OCI-LY1 (cell line): ENCODE measurements around the gene MAN2B2.

Source experiments
- H2AFZ ChIP-seq: fragments of 200-600 bp; sonication (generic), shearing (Covaris generic); 2 replicates; pipeline ENCODE4 v1.6.0; 2014; ENCODE audit warnings: antibody characterized with exemption, mild to moderate bottlenecking, low read length
- H3F3A ChIP-seq: fragments of 200-600 bp; sonication (generic), shearing (Covaris generic); 2 replicates; pipeline ENCODE4 v1.6.0; 2014; ENCODE audit warnings: mild to moderate bottlenecking, antibody characterized with exemption, low read length, moderate library complexity; ENCODE audit not compliant: insufficient read depth
- H3K27ac ChIP-seq: fragments of 200-600 bp; sonication (generic); 2 replicates; pipeline ENCODE4 v1.5.1; 2014; ENCODE audit warnings: low read length, mixed run types, mild to moderate bottlenecking, low read depth; ENCODE audit not compliant: poor library complexity, severe bottlenecking
- H3K27me3 ChIP-seq: fragments of 200-600 bp; sonication (generic); 2 replicates; pipeline ENCODE4 v1.6.0; 2014; ENCODE audit warnings: antibody characterized with exemption, mild to moderate bottlenecking, low read length, moderate library complexity; ENCODE audit not compliant: insufficient read depth
- H3K36me3 ChIP-seq: fragments of 200-600 bp; sonication (generic); 2 replicates; pipeline ENCODE4 v1.6.1; 2014; ENCODE audit warnings: mild to moderate bottlenecking, antibody characterized with exemption, low read length, moderate library complexity, mixed read lengths; ENCODE audit not compliant: insufficient read depth
- H3K4me1 ChIP-seq: fragments of 200-600 bp; sonication (generic); 2 replicates; pipeline ENCODE4 v1.5.1; 2014; ENCODE audit warnings: mild to moderate bottlenecking, low read length, moderate library complexity; ENCODE audit not compliant: insufficient read depth, severe bottlenecking
- H3K4me2 ChIP-seq: fragments of 200-600 bp; sonication (generic), shearing (Covaris generic); 2 replicates; pipeline ENCODE4 v1.6.1; 2014; ENCODE audit warnings: low read length
- H3K4me3 ChIP-seq: fragments of 200-600 bp; sonication (generic); 2 replicates; pipeline ENCODE4 v1.5.1; 2014; ENCODE audit warnings: low read length, low read depth, mild to moderate bottlenecking, mixed read lengths; ENCODE audit not compliant: poor library complexity, severe bottlenecking
- H3K79me2 ChIP-seq: fragments of 200-600 bp; shearing (Covaris generic); 2 replicates; pipeline ENCODE4 v1.6.1; 2016; ENCODE audit warnings: mixed run types, low read length, mixed read lengths; ENCODE audit not compliant: insufficient read depth
- H3K9ac ChIP-seq: fragments of 200-600 bp; sonication (generic), shearing (Covaris generic); 2 replicates; pipeline ENCODE4 v1.6.1; 2014; ENCODE audit warnings: mild to moderate bottlenecking, low read length, mixed read lengths
- H3K9me2 ChIP-seq: fragments of 200-600 bp; sonication (generic), shearing (Covaris generic); 2 replicates; pipeline ENCODE4 v1.6.1; 2014; ENCODE audit warnings: low read depth, mild to moderate bottlenecking, low read length, mixed read lengths
- H3K9me3 ChIP-seq: fragments of 200-600 bp; shearing (Covaris generic); 2 replicates; pipeline ENCODE4 v1.6.1; 2014; ENCODE audit warnings: low read length, mixed read lengths
- H4K20me1 ChIP-seq: fragments of 200-600 bp; sonication (generic), shearing (Covaris generic); 2 replicates; pipeline ENCODE4 v1.6.0; 2016; ENCODE audit warnings: mild to moderate bottlenecking, low read length; ENCODE audit not compliant: insufficient read depth
- CTCF ChIP-seq: fragments of 200-600 bp; sonication (generic), shearing (Covaris generic); IDR thresholded peaks from 2 replicates; pipeline ENCODE4 v1.5.1; 2017; ENCODE audit warnings: mild to moderate bottlenecking, antibody characterized with exemption, low read length, moderate library complexity, mixed read lengths
- EZH2 ChIP-seq: fragments of 200-600 bp; sonication (generic), shearing (Covaris generic); IDR thresholded peaks from 2 replicates; pipeline ENCODE4 v1.8.0; 2017; ENCODE audit warnings: borderline replicate concordance, mixed run types, mild to moderate bottlenecking, antibody characterized with exemption, low read length, moderate library complexity, mixed read lengths

Gene MAN2B2

GRCh38 chr4:6548882-6549230 lies 26.1 kb upstream of the MAN2B2 start:
- Histone ChIP-seq H3F3A (no peaks in the 10 kb centered on the region), H3K9me3 (no peaks in the 10 kb centered on the region), H3K9me2 (no peaks in the 10 kb centered on the region), H3K4me3 (no peak overlapping the region), H3K4me2 (no peak overlapping the region), H3K27me3 (no peaks in the 10 kb centered on the region; the same call in 1 of the 2 replicates), H2AFZ (no peak overlapping the region), H4K20me1 (no peaks in the 10 kb centered on the region), H3K36me3 (no peaks in the 10 kb centered on the region), H3K4me1 (no peaks in the 10 kb centered on the region), H3K9ac (no peak overlapping the region), H3K27ac (no peak overlapping the region), H3K79me2 (no peaks in the 10 kb centered on the region)
- TF ChIP-seq EZH2 (no peak), CTCF (no peak)

- Histone ChIP-seq H3F3A (no peaks in the 10 kb centered on the region), H3K36me3 (no peaks in the 10 kb centered on the region), H2AFZ (no peak overlapping the region), H3K27me3 (no peaks in the 10 kb centered on the region; the same call in 1 of the 2 replicates), H3K9me2 (no peaks in the 10 kb centered on the region), H3K79me2 (no peaks in the 10 kb centered on the region), H3K9me3 (no peaks in the 10 kb centered on the region), H4K20me1 (no peaks in the 10 kb centered on the region), H3K4me1 (no peaks in the 10 kb centered on the region), H3K4me2 (no peak overlapping the region), H3K4me3 (no peak overlapping the region), H3K27ac (no peak overlapping the region), H3K9ac (no peak overlapping the region)
- TF ChIP-seq CTCF: no peak
- no peak for TF ChIP-seq EZH2
These were observed 25.5 kb upstream of the MAN2B2 start for GRCh38 chr4:6549445-6549844.

GRCh38 chr4:6549890-6550620 lies 24.9 kb upstream of the MAN2B2 start:
- Histone ChIP-seq H3K4me1 (no peaks in the 10 kb centered on the region), H3K9me2 (no peaks in the 10 kb centered on the region), H4K20me1 (no peaks in the 10 kb centered on the region), H3K79me2 (no peaks in the 10 kb centered on the region), H3K9ac (no peak overlapping the region), H3K36me3 (no peaks in the 10 kb centered on the region), H3K4me2 (no peak overlapping the region), H2AFZ (no peak overlapping the region), H3K27ac (no peak overlapping the region), H3F3A (no peaks in the 10 kb centered on the region), H3K4me3 (no peak overlapping the region), H3K9me3 (no peaks in the 10 kb centered on the region), H3K27me3 (no peaks in the 10 kb centered on the region; the same call in 1 of the 2 replicates)
- TF ChIP-seq CTCF (no peak), EZH2 (no peak)
